K562 (cell line): Measurements from ENCODE around the gene MCCD1.

Source experiments
- EZH2 ChIP-seq: IDR thresholded peaks from 2 replicates; pipeline ENCODE4 v1.6.1; 2012; ENCODE audit warnings: low read depth, mild to moderate bottlenecking, inconsistent platforms, low read length, borderline replicate concordance
- HMGXB4 ChIP-seq: sonication (generic); formaldehyde crosslinking; IDR thresholded peaks from 2 replicates; pipeline ENCODE4 v1.8.1; 2023; ENCODE audit warnings: mild to moderate bottlenecking, missing genetic modification reagents
- NR2F6 ChIP-seq: fragments of 450-650 bp; formaldehyde crosslinking; IDR thresholded peaks from 2 replicates; pipeline ENCODE4 v1.4.0; 2020; ENCODE audit warnings: mild to moderate bottlenecking
- POLR2A ChIP-seq: fragments of 450-650 bp; conservative IDR thresholded peaks from 2 replicates; pipeline ENCODE4 v1.6.1; 2016
- RAD21 ChIP-seq, 2 experiments: fragments of 250-450 bp in 1 of 2; fragments of 450-650 bp in 1 of 2; sonication (Bioruptor Pico) in 1 of 2; formaldehyde crosslinking in 1 of 2; IDR thresholded peaks in 1 of 2; conservative IDR thresholded peaks in 1 of 2; 2 replicates each; pipeline versions ENCODE4 v1.4.0 to v1.8.0; 2020 to 2022; ENCODE audit warnings: mild to moderate bottlenecking in 2 of 2, moderate library complexity in 1 of 2
- ZNF274 ChIP-seq: IDR thresholded peaks from 2 replicates; pipeline ENCODE4 v1.6.1; 2011; ENCODE audit warnings: low read depth, mild to moderate bottlenecking, low read length, moderate library complexity, borderline replicate concordance
- ZNF347 ChIP-seq: fragments of 450-650 bp; formaldehyde crosslinking; IDR thresholded peaks from 2 replicates; pipeline ENCODE4 v1.4.0; 2020; ENCODE audit warnings: low read depth, mild to moderate bottlenecking, moderate library complexity
- ZNF408 ChIP-seq: fragments of 250-450 bp; sonication (Bioruptor Pico); IDR thresholded peaks from 2 replicates; pipeline ENCODE4 v1.4.0; 2020; ENCODE audit warnings: low read depth, mild to moderate bottlenecking, moderate library complexity
- ZNF644 ChIP-seq: fragments of 200-800 bp; sonication (Bioruptor generic); IDR thresholded peaks from 2 replicates; pipeline ENCODE4 v1.6.1; 2016; ENCODE audit warnings: low read depth, missing genetic modification characterization, missing compliant biosample characterization

DNA sequence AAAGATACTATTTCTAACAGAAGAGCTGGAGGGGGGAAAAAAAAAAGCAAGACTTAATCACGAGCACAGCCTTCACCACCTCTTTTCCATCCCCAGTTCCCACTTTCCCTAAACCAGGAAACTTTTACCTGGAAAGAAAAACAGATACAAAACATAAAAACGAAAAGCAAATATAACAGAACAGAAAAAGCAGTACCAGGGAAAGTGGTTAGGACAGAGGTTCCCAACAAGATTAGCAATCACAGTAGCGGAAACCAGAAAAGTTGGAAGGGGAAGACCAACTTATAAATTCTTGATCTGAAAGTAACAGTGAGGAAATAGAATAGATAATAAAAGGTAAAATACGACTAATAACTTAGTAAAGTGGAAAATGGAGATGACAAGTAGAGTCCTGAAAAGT is 11.9 kb downstream of the MCCD1 start:
- TF ChIP-seq POLR2A (no peak), ZNF274 (no peak), ZNF347 (CRISPR knock-in tag) (no peak), ZNF408 (CRISPR knock-in tag) (no peak), RAD21 (CRISPR knock-in tag; conservative IDR thresholded peaks at IDR 0.05 in 1 of 2, IDR thresholded peaks at IDR 0.05 in 1 of 2) (no peak), NR2F6 (no peak), EZH2 (no peak), ZNF644 (tag) (no peak), HMGXB4 (CRISPR knock-in tag) (no peak)
